Hair follicular keratinocyte (primary cell): ENCODE data around the gene ENTPD5. TPM values are rescaled to one million over a fixed set of nuclear protein-coding genes. Genes with fewer than 3 reads are reported as not detected.

Experiments
- total RNA-seq: library from RNA; depleted of rRNA; stranded (reverse); fragments of >200 nt; gene quantifications from 2 replicates; pipeline ENCODE4 v1.2.3, GENCODE V29; 2015

ENTPD5 gene
- total RNA-seq, result 13.3 and 13.8 TPM in 2 replicates

DNA sequence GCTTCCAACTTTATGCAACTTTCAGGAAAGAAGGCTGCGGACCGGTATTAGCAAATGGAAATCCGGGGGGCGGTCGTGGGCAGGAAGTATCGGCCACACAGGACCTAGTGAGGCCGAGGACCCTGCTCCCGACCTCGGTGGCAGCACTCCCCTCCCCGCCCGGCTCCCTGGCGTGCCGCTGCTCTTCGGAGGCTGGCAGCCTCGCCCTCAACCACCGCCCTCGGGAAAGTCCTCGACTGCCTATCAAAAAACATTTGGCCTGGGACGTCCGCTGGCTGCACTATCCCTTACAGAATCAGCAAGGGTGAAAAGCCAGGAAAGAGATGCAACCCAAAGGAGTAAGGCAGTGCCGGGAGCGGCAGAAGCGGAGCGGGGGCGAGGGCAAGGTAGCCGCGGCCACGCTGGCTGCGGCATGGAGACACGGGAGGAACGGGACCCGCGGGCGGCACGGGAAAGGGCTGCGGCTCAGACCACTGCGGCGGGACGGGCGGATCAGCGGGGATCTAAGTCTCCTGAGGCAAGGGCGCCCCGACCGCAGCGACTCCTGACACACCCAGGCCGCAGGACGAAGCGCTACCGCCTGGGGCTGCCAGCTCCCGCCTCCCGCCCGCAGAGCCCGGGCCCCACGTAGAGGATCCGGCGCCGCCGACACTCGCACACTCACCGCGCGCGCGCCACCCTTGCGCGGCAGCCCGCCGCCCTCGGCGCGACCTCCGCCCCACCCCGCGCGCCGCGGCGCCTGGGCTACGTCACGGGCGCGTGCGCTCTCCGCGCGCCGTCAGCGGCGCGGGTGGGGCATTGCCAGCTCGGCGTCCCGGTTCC lies at the start of gene ENTPD5, which contains the start of gene BBOF1:
Gene ENTPD5, minus strand, starts transcription at position 703 of the 822 bp plus-strand sequence. CDS start 31,186 bp downstream, outside the sequence.
Gene BBOF1, plus strand, starts transcription at position 764 of the 822 bp plus-strand sequence. CDS start 130 bp downstream, outside the sequence.

DNA sequence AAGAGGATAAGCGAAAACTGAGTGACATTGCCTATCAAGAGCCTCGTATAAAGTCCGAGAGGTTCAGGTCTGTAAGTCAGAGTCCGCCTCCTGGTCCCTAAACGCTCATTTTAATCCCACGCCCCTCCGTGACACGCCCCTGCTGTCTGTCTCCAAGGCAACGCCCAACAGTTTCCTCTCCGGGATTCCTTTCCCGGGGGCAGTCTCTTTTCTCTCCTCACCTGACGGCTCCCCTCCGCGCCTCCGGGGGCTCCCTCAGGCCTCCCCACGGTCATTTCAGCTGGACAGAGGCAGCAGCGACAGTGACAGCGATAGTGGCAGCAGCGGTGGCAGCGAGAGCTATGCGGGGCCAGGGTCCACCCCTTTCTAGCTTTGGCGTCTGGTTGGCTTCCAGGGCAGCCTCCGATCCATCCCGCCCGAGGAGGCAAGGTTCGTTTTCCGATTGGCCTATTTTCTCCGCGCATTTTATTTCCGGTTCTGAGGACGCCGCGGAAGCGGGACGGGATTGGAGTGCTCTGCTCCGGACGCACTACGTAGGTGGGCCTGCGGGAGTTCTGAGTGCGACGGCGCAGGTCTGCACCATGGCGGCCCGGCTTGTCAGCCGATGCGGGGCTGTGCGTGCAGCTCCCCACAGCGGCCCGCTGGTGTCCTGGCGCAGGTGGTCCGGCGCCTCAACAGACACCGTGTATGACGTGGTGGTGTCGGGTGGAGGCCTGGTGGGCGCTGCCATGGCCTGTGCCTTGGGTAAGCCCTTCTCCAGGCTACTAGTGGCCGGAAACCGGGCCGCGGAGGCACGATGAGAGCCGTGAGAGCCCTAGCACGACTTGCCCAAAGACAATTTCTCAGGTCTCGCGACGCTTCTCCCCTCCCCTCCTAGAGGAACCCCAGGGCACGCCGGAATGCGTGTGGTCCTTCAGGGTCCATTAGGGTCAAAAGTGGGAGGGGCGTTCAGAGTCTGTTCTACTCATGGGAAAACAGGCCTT lies 69.0 kb downstream of the ENTPD5 start, which contains the start of the genes COQ6 and FAM161B:
Gene COQ6, plus strand, starts transcription at position 551 of the 983 bp plus-strand sequence. Its CDS starts 31 bp downstream, at position 582.
Gene FAM161B, minus strand, starts transcription at position 343 of the 983 bp plus-strand sequence. Its CDS starts 68 bp downstream, at position 275.

Other genes starting within 250 kb of the ENTPD5 start
- 5.2 and 9.5 TPM in 2 replicates for gene PTGR2, start 167.5 kb downstream of the ENTPD5 start, total RNA-seq
- 42.9 and 51.8 TPM in 2 replicates for gene ZNF410, start 132.4 kb downstream of the ENTPD5 start, total RNA-seq
- 1.6 TPM in 2 replicates for gene FAM161B, start 69.2 kb downstream of the ENTPD5 start, total RNA-seq
- gene COQ6, start 69.0 kb downstream of the ENTPD5 start, total RNA-seq, result 28.7 and 58.5 TPM in 2 replicates
- 0.47 and 1.9 TPM in 2 replicates for gene BBOF1, start 61 bp upstream of the ENTPD5 start, total RNA-seq
- 9.4 and 11.9 TPM in 2 replicates for gene ALDH6A1, start 65.2 kb upstream of the ENTPD5 start, total RNA-seq
- 4.0 and 4.8 TPM in 2 replicates for gene LIN52, start 65.7 kb upstream of the ENTPD5 start, total RNA-seq
- gene VSX2, start 220.2 kb upstream of the ENTPD5 start, total RNA-seq, result not detected in 2 replicates